Rectal smooth muscle tissue (tissue), 1 donor: ENCODE results near the gene RBMXL3.

Experiments
- H3K27ac ChIP-seq: one replicate; pipeline ENCODE4 v1.7.0; 2013; ENCODE audit warnings: low read depth, low read length, inconsistent platforms
- H3K27me3 ChIP-seq: one replicate; pipeline ENCODE4 v1.7.0; 2013; ENCODE audit warnings: low read length; ENCODE audit not compliant: control insufficient read depth, insufficient read depth
- H3K36me3 ChIP-seq: one replicate; pipeline ENCODE4 v1.7.0; 2013; ENCODE audit warnings: low read length; ENCODE audit not compliant: control insufficient read depth, insufficient read depth
- H3K4me1 ChIP-seq: one replicate; pipeline ENCODE4 v1.7.0; 2013; ENCODE audit warnings: low read length; ENCODE audit not compliant: control insufficient read depth, insufficient read depth
- H3K4me3 ChIP-seq: one replicate; pipeline ENCODE4 v1.7.0; 2013; ENCODE audit warnings: low read length
- H3K9ac ChIP-seq: one replicate; pipeline ENCODE4 v1.7.0; 2013; ENCODE audit warnings: low read length

RBMXL3 gene

GRCh38 chrX:115189110-115189509 is at the start of gene RBMXL3:
Gene RBMXL3, plus strand, starts transcription at chrX:115189410. Its CDS starts 32 bp downstream, at chrX:115189442.
- H3K4me3 ChIP-seq = no peak within 1 kb of the TSS
- no peaks in the 10 kb centered on the region for H3K27me3 ChIP-seq
- H3K27ac ChIP-seq = no peak within 1 kb of the TSS

GRCh38 chrX:115142057-115142456 is 47.2 kb upstream of the RBMXL3 start:
- H3K36me3 ChIP-seq = no peaks in the 10 kb centered on the region
- no peaks in the 10 kb centered on the region for H3K4me1 ChIP-seq
- no peak overlapping the region for H3K9ac ChIP-seq
- H3K4me3 ChIP-seq = no peak overlapping the region
- no peaks in the 10 kb centered on the region for H3K27me3 ChIP-seq
- no peak overlapping the region for H3K27ac ChIP-seq

More at GRCh38 chrX:115189110-115189509, at the start of gene RBMXL3:
- H3K36me3 ChIP-seq = no peaks in the 10 kb centered on the region
- no peaks in the 10 kb centered on the region for H3K4me1 ChIP-seq
- no peak within 1 kb of the TSS for H3K9ac ChIP-seq

- H3K4me1 ChIP-seq = no peaks in the 10 kb centered on the region
- H3K9ac ChIP-seq = no peak overlapping the region
- H3K27me3 ChIP-seq = peaks cover 2% of the 10 kb centered on the region
- no peaks in the 10 kb centered on the region for H3K36me3 ChIP-seq
- H3K27ac ChIP-seq = no peak overlapping the region
- H3K4me3 ChIP-seq = no peak overlapping the region
Measured at GRCh38 chrX:115147220-115147619, 42.0 kb upstream of the RBMXL3 start.

GRCh38 chrX:115173181-115173580 is 16.0 kb upstream of the RBMXL3 start:
- no peak overlapping the region for H3K4me3 ChIP-seq
- H3K27me3 ChIP-seq = no peaks in the 10 kb centered on the region
- H3K36me3 ChIP-seq = no peaks in the 10 kb centered on the region
- H3K9ac ChIP-seq = no peak overlapping the region
- H3K27ac ChIP-seq = no peak overlapping the region
- H3K4me1 ChIP-seq = no peaks in the 10 kb centered on the region

- H3K27ac ChIP-seq = no peak overlapping the region
- H3K27me3 ChIP-seq = no peaks in the 10 kb centered on the region
- no peaks in the 10 kb centered on the region for H3K4me1 ChIP-seq
- H3K4me3 ChIP-seq = no peak overlapping the region
- H3K36me3 ChIP-seq = no peaks in the 10 kb centered on the region
- H3K9ac ChIP-seq = no peak overlapping the region
Measured at GRCh38 chrX:115174548-115174947, 14.7 kb upstream of the RBMXL3 start.

- Histone ChIP-seq H3K36me3 (no peaks in the 10 kb centered on the region), H3K4me1 (no peaks in the 10 kb centered on the region), H3K27ac (no peak overlapping the region), H3K27me3 (no peaks in the 10 kb centered on the region), H3K9ac (no peak overlapping the region), H3K4me3 (no peak overlapping the region)
Measured at GRCh38 chrX:115177932-115178331, 11.3 kb upstream of the RBMXL3 start.

- no peak overlapping the region for H3K9ac ChIP-seq
- H3K4me3 ChIP-seq = no peak overlapping the region
- no peaks in the 10 kb centered on the region for H3K4me1 ChIP-seq
- H3K27me3 ChIP-seq = no peaks in the 10 kb centered on the region
- H3K27ac ChIP-seq = no peak overlapping the region
- no peaks in the 10 kb centered on the region for H3K36me3 ChIP-seq
Measured at GRCh38 chrX:115178473-115178872, 10.7 kb upstream of the RBMXL3 start.

GRCh38 chrX:115183980-115184379 is 5.2 kb upstream of the RBMXL3 start:
- H3K36me3 ChIP-seq = no peaks in the 10 kb centered on the region
- no peak overlapping the region for H3K4me3 ChIP-seq
- no peaks in the 10 kb centered on the region for H3K27me3 ChIP-seq
- H3K4me1 ChIP-seq = no peaks in the 10 kb centered on the region
- H3K9ac ChIP-seq = no peak overlapping the region
- H3K27ac ChIP-seq = no peak overlapping the region

GRCh38 chrX:115189646-115190635 is 731 bp downstream of the RBMXL3 start:
- Histone ChIP-seq H3K4me3 (no peak overlapping the region), H3K9ac (no peak overlapping the region), H3K27ac (no peak overlapping the region), H3K4me1 (no peaks in the 10 kb centered on the region), H3K27me3 (no peaks in the 10 kb centered on the region), H3K36me3 (no peaks in the 10 kb centered on the region)

GRCh38 chrX:115190636-115191489 is 1.7 kb downstream of the RBMXL3 start:
- Histone ChIP-seq H3K36me3 (no peaks in the 10 kb centered on the region), H3K27ac (no peak overlapping the region), H3K9ac (no peak overlapping the region), H3K27me3 (peaks cover 2% of the 10 kb centered on the region), H3K4me1 (no peaks in the 10 kb centered on the region), H3K4me3 (no peak overlapping the region)

GRCh38 chrX:115191490-115192243 is 2.5 kb downstream of the RBMXL3 start:
- H3K27me3 ChIP-seq = peaks cover 5% of the 10 kb centered on the region
- H3K27ac ChIP-seq = no peak overlapping the region
- H3K4me1 ChIP-seq = no peaks in the 10 kb centered on the region
- H3K4me3 ChIP-seq = no peak overlapping the region
- H3K36me3 ChIP-seq = no peaks in the 10 kb centered on the region
- no peak overlapping the region for H3K9ac ChIP-seq

GRCh38 chrX:115192244-115192700 is 3.1 kb downstream of the RBMXL3 start:
- no peaks in the 10 kb centered on the region for H3K36me3 ChIP-seq
- peaks cover 5% of the 10 kb centered on the region for H3K27me3 ChIP-seq
- H3K4me1 ChIP-seq = no peaks in the 10 kb centered on the region
- H3K27ac ChIP-seq = no peak overlapping the region
- H3K4me3 ChIP-seq = no peak overlapping the region
- no peak overlapping the region for H3K9ac ChIP-seq
